GM18502 (cell line): ENCODE data around the gene OR10A6.

Experiments
- ATAC-seq: cut with Tn5 transposase; IDR thresholded peaks from one replicate; pipeline ENCODE4 v1.9.1; 2021; ENCODE audit warnings: mild to moderate bottlenecking; ENCODE audit not compliant: unreplicated experiment, poor library complexity

Gene OR10A6, protein sequence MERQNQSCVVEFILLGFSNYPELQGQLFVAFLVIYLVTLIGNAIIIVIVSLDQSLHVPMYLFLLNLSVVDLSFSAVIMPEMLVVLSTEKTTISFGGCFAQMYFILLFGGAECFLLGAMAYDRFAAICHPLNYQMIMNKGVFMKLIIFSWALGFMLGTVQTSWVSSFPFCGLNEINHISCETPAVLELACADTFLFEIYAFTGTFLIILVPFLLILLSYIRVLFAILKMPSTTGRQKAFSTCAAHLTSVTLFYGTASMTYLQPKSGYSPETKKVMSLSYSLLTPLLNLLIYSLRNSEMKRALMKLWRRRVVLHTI

DNA sequence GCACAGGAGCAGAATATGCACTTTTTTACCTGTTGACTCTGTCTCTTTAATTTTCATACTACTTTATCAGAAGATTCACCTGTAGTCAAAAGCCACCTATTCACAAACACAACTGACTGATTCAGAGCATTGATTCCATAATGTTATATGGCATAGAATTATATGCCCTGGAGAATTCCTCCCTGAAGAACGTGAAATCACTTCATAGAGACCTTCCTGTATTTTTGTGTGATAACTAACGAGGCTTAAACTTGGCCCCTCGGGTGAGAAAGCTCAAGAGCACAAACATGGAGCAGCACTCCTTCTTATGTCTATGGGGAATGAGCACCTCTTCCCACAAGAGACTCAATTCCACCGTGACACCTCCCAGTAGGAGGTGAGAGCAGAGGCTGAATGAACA is at the start of gene OR10A6:
Gene OR10A6, minus strand, starts transcription at position 101 of the 400 bp plus-strand sequence. CDS start 2,606 bp downstream, outside the sequence.
- no peak for ATAC-seq

DNA sequence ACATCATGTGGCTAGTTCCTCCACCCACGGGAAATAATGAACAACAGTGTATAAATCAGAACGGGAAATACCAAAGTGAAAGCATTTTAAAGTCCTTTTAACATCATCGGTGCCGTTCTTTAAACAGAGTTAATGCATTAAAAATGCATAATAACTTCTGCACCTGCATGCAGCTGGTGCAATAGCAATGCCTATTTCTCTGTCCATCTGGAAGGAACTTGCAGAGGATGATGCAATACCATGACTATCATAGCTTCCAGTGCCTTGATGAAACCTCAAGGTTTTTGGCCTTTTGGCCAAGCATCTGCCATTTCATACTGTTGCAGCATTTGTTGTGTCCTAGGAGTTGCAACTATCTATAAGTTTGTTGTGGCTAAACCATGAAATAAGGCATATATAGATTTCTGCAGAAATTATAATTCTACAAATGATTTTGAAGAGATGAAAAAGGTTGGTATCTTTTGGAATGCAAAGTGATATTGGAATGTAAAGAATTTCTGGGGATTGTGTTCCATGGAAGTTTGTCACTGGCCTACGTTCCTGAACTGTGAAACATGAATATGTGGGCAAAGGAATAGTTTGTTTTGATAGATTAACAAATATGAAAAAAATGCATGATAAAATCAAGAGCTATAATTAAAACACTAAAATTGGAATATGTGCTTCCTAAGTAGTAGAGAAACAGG is 46.3 kb upstream of the OR10A6 start:
- ATAC-seq, result no peak

DNA sequence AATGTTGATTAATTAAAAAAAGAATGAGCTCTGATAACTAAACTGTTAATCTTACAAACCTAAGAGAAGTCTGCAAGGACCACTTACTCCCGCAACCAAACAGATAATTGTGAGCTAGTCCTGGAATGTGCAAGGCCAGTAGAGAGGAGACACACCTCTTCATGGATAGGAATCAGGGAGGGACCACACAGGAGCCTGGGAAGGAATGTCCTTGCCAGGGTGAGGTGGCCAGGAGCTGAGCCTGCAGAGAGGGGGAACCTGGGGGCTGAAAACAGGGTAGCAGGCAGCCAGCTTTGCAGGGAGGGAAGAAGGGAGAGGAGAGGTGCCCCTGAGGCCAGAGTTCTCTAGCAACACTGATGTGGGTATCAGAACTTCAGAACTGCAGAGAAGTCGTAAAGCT is 43.6 kb upstream of the OR10A6 start:
- ATAC-seq, result no peak

DNA sequence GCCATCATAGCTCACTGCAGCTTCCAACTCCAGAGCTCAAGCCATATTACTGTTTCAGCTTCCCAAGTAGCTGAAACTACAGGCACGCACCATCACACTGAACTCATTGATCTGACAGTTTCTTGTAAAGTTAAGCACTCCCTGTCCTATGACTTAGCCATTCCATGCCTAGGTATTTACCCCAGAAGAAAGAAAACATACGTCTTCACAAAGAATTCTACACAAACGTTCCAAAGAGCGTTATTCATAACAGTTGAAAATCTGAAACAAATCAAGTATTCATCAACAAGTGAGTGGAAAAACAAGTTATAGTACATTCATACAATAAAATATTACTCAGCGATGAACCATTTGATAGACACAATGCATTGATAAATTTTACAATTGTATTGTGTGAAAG is 41.9 kb upstream of the OR10A6 start:
- no peak for ATAC-seq

DNA sequence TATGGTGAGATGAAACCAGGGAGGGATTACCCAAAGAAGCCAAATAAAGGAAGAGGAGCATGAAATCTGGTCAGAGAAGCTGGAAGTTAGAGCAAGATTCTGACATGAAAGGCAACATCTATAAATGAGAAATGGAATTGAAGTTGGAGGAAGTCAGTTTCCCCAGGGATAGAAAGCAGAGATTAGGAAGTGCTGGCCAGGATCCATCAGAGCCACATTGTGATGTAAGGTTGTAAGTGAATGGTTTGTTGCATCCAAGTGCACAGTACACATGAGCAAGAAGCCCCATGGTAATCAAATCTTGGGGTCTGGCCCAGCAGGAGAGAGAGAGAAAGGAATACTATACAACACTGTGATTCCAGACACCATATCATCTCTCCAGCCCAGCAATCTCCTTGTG is 40.8 kb upstream of the OR10A6 start:
- ATAC-seq, result no peak

DNA sequence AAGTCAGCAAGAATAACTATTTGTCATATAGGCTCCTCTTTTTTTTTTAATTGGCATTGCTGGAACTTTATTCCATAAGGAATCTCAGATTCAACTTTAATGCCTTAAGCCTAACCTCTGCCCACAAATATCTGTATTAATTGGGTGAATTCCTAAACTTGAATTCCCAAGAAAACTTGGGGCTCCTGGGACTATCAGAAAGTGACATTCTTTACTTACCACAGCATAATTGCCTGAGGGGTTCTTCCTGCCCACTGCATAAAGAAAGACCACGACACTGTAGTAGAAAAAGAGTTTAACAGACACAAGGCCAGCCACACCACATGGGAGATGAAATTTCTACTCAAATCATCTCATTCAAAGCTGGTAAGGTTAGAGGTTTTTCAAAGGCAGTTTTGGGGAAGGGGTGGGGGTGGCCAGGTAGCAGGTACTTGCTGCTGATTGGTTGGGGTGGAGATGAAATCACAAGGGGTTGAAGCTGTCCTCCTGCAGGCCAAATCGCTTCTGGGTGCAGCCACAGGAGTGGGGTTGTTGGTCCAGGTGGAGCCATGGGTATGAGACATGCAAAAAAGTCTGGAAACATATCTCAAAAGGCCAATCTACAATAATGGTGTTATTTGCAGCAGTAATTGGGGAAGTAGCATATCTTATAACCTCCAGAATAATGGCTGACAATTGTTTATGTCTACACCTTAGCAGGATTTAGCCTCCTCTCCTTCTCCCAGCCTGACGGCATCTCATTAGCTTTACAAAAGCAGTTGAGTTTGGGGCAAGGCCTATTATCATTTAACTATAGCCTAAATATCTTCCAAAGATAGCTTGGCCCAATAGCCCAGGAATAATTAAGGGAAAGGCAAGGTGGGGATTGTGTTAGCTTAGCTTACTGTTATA is 38.9 kb upstream of the OR10A6 start:
- ATAC-seq, result no peak

DNA sequence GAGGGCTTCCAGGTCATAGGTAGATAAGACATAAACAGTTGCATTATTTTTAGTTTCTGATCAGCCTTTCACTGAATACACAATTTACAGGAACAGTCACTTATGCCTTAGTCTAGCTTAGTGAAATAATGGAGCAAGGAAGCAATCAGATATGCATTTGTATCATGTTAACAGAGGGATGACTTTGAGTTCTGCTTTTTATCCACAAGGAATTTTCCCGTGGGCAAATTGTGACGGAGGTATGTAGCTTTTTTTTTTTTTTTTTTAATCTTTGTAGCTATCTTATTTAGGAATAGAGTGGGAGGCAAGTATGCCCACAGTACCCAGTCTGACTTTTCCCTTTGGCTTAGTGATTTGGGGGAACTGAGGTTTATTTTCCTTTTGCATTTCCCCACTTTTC is 37.6 kb upstream of the OR10A6 start:
- ATAC-seq, result no peak

DNA sequence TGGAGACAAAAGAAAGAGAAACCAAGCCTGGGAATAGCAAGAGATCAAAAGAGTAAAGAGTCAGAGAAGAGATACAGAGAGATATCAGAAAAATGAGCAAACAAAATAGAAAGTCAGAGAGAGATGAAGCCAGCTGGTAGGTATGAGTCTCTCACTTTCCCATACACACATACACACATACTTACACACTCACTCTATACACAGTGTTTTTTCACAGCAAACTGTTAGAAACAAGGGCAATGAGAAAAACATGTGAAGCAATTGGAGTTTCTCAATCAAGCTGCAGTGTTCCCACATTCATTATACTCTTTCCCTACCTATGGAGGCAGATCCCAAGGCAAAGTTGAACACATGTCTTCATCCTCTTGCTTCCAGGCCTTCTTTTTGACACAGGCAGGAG is 36.8 kb upstream of the OR10A6 start:
- ATAC-seq, result no peak

DNA sequence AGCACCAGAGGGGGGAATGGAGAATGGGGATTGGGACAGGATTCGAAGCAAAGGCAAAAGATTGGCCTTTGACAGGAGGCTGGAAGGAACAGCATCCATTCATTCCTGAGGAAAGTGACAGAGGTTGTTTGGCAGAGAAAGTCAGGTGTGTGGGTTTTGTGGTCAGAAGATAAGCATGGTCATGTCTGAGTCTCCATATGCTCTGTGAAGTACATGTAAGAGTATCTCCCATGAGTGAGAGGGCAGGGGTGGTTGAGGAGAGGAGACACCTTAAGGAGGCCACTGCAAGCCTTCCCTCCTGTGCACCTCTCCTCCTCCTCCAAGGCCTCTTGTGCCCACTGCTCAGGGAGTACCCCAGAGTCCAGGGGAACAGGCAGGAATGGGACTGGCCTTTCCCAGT is 36.0 kb upstream of the OR10A6 start:
- no peak for ATAC-seq

DNA sequence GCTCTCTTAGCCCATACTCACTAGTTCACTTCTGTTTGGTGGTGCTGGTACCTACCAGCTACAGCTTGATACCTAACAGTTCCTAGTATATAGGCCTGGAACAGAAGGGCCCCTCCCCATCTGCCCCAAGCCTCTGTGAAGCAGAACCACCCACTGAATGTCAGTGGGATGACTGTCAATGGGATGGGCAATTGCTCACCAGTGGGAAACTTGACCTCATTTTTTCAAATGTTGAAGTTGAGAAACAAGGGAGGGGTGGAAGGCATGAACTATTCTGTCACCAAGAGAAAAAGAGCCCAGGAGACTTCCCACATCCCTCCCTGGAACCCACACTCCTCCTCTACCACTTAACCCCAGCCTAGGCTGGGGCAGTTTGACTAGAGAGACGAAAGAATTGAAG is 34.3 kb upstream of the OR10A6 start, which contains the start of gene NLRP10:
Gene NLRP10, minus strand, starts transcription at position 62 of the 400 bp plus-strand sequence. CDS start 1,952 bp downstream, outside the sequence.
- ATAC-seq, result no peak

DNA sequence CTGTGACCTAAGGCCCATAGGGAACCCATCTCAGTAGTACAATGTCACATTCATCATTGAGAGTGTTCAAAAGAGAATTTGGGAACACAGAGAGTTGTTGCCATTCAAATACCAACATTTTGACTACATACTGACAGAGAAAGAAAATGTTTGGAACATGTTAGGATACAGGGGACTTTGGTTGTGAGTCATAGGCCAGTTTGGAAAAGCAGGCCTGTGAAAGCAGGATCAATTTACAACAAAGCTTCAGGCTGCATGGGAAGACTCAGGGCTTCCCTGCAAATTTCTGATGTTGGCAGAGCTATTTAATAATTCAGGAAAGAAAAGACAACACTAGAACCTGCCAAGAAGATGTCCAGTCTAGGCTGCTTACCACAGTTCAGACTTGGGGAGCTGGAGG is 33.8 kb upstream of the OR10A6 start:
- no peak for ATAC-seq

DNA sequence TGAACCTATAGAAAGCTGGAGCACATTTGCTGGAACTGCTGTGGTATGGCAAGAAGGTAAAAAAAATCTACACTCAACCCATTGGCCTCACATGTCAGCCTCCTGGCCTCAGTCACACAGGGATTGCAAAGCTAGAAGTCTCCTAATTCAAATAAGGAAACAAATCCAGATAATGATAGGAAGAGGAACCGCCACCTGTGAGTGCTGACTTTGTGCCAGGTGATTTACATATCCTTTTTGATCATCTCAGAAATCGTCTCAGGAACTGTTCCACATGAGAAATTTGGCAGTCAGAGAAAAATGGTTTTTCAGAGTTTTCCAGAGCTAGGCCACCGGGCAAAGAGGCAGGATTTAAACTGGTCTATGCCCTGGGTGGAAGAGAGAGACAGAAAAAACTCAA is 33.2 kb upstream of the OR10A6 start:
- ATAC-seq, result no peak

DNA sequence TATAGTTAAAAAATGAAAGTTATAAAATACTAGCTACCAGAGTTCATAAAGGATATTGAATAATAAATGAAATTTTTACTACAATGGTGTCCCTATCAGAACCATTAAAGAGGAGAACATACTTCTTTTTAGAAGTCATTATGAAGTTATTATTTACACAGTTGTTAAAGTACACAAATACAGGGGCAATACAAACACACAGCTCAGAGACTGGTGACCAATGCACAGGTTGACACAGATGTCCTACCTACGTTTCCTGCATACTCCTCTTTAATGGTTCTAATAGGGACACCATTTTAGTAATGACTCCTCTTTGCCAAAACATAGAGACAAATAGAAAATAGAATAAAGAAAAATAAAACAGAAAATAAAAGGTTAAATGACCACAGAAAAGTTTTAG is 24.1 kb upstream of the OR10A6 start:
- no peak for ATAC-seq

DNA sequence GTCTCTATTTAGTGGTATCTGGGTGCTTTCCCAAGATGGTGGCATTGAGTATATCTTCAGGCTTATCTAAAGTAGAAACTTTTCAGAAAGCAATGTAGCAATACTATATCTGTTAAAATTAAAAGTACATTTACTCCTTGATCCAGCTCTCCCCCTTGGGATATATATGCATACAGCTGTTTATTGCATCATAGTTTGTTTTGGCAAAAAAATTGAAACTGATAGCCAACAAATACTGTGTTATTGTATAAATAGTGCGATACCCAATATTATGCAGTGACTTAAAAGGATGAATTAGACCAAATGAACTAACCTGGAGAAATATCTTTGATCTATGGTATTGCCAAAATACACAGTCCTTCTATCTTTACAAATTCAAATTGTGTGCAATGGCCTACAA is 18.9 kb upstream of the OR10A6 start:
- ATAC-seq, result no peak

DNA sequence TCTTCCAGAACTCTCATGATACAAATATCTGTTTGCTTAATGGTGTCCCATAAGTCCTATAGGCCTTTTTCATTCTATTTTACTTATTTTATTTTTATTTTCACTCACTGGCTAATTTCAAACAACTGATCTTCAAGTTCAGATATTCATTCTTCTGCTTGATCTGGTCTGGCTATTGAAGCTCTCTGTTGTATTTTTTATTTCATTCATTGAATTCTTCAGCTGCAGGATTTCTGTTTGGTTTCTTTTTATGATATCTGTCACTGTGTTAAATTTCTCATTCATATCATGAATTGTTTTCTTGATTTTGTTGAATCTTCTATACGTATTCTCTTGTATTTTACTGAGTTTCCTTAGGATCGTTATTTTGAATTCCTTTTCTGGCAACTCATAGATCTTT is 13.1 kb upstream of the OR10A6 start:
- no peak for ATAC-seq

DNA sequence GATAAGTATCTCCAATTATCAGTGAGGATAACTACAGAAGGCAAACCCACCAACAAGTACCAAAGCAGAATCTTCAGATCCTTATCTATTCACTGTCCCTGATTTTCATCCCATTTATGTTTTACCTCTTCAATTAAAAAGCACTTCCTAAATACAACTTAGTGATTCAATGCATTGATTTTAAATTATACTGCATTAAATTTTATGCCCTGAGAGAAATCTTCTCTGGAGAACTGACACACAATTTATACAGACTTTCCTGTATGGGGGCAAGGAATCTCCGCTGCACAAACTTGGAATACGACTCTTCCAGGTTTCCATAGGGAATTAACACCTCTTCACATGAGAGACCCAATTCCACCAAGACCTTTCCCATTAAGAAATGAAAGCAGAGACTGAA is 10.5 kb upstream of the OR10A6 start, which contains the start of gene OR10A3:
Gene OR10A3, minus strand, starts transcription at position 101 of the 400 bp plus-strand sequence. CDS start 2,188 bp downstream, outside the sequence.
- no peak for ATAC-seq

DNA sequence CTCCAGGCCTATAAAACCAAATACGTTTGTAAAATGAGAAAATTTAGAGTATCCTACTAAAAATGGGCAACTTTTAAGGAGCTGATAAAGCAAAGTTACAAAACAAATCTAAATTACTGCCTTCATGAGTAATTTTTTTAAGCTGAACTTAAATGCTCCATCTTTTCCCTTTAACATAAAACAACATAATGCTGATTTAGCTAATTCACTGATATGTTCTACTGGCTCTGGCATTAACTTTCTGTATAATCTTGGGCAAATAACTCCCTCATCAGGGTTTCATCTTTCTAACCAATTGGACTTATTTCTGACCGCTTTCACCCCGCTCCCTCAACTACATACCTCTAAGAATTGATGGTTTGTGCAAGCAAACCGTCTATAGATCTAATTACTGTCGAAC is 10.1 kb upstream of the OR10A6 start:
- no peak for ATAC-seq

DNA sequence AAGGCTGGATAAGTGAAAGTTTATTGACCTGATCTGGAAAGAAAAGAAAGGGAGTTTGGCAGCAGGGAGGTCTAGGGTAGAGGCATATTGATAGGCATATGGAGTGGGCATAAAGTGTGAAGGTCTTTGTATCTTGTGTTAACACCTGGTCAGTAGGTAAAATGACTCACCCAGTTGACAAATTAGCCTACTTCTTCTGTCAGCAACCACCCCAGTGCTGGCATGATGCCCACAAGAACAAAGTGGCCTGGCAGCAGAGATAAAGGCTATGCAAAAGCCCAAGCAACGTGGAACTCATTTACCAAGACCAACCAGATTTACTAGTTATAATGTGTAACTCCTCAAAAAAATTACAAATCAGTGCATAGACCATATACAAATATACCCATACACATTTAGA is 5.5 kb upstream of the OR10A6 start:
- no peak for ATAC-seq

DNA sequence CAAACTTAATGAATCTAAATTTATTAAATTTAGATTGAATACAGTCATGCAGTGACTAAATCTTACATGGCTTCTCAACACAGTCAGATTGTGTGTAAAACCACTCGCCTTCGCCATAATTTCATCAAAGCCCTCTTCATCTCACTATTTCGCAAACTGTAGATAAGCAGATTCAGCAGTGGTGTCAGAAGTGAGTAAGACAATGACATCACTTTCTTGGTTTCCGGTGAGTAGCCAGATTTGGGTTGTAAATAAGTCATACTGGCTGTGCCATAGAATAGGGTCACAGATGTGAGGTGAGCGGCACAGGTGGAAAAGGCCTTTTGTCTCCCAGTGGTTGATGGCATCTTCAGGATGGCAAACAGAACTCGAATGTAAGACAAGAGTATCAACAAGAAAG is 3.4 kb downstream of the OR10A6 start:
- no peak for ATAC-seq

DNA sequence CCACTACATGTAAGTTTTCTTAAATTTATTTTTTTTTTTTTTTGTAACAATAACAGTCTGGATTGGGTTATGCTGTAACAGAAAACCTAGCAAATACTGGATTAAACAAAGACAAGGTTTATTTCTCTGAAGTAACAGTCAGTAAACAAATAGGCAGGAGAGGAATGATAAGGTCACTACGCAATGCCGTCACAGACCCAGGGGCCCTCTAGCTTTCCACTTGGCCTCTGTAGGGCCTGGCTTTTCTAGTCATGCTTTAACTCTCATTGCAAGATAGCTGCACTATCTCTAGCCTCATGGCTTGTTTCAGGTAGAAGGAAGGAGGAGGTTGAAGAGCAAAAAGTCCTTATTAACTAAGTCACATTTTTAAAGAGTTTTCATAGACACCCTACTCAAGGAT is 6.5 kb downstream of the OR10A6 start:
- no peak for ATAC-seq

DNA sequence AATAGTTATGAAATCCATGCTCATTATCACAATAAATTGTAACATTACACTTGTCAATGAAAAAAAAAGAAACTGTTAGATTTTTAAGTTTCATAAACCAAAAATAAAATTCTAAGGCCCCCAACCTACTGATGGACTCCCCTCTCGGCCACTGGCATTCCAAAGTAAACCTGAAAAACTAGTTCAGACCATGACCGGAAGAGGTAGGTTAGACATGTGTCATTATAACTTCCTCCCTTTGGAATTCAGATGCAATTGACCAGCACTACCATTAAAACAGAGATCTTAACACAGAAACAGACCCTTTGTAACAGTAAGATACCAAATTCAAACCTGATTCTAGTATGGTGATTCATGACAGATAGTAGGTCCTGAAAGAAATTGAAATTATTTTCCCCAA is 12.9 kb downstream of the OR10A6 start:
- ATAC-seq, result no peak
